GM12873 (cell line): ENCODE data around the gene CPNE1.

Experiments
- CTCF ChIP-seq: IDR thresholded peaks from 2 replicates; pipeline ENCODE4 v1.5.1; 2012; ENCODE audit warnings: low read depth, mild to moderate bottlenecking, moderate library complexity, low read length, control low read depth; ENCODE audit not compliant: insufficient read depth; ENCODE audit errors: missing control alignments

The CPNE1 gene

GRCh38 chr20:35662551-35662950, 2.1 kb downstream of the CPNE1 start:
- no peak for TF ChIP-seq CTCF

- no peak for TF ChIP-seq CTCF
Measured at GRCh38 chr20:35661908-35662307, 2.8 kb downstream of the CPNE1 start.

GRCh38 chr20:35661053-35661452, 3.6 kb downstream of the CPNE1 start:
- no peak for TF ChIP-seq CTCF

- no peak for TF ChIP-seq CTCF
Measured at GRCh38 chr20:35660122-35660937, 4.4 kb downstream of the CPNE1 start.

GRCh38 chr20:35657271-35657670, 7.4 kb downstream of the CPNE1 start:
- TF ChIP-seq CTCF: no peak

- no peak for TF ChIP-seq CTCF
Measured at GRCh38 chr20:35654415-35654814, 10.3 kb downstream of the CPNE1 start.

GRCh38 chr20:35653893-35654292, 10.8 kb downstream of the CPNE1 start:
- TF ChIP-seq CTCF: no peak
